Measurements from ENCODE around the gene B3GALT4. TPM values are rescaled to one million over a fixed set of nuclear protein-coding genes. Genes with fewer than 3 reads are reported as not detected.
A peak's percentile ranks its signal among the peaks of the same experiment; 100 is the strongest.

The B3GALT4 gene
- total and polyA plus RNA-seq, 2 of the 13 experiments (the other 11 are each of a cell fraction or from before 2014, with no cell fraction given), result 0.04 to 0.27 TPM

DNA sequence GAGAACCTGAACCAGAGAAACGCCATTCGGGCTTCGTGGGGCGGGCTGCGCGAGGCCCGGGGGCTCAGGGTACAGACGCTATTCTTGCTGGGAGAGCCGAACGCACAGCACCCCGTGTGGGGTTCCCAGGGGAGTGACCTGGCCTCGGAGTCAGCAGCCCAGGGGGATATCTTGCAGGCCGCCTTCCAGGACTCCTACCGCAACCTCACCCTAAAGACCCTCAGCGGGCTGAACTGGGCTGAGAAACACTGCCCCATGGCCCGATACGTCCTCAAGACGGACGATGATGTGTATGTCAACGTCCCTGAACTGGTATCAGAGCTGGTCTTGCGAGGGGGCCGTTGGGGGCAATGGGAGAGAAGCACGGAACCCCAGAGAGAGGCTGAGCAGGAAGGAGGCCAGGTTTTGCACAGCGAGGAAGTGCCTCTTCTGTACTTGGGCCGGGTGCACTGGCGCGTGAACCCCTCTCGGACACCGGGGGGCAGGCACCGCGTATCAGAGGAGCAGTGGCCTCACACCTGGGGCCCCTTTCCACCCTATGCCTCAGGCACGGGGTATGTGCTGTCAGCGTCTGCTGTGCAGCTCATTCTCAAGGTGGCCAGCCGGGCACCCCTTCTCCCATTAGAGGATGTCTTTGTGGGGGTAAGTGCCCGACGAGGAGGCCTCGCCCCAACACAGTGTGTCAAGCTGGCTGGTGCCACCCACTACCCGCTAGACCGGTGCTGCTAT lies 904 bp downstream of the B3GALT4 start (continued):
- TF ChIP-seq ZNF383 (CRISPR knock-in tag; IDR thresholded peaks at IDR 0.05; ENCODE audit: borderline replicate concordance), result no peak
- TF ChIP-seq, protein P1, sequence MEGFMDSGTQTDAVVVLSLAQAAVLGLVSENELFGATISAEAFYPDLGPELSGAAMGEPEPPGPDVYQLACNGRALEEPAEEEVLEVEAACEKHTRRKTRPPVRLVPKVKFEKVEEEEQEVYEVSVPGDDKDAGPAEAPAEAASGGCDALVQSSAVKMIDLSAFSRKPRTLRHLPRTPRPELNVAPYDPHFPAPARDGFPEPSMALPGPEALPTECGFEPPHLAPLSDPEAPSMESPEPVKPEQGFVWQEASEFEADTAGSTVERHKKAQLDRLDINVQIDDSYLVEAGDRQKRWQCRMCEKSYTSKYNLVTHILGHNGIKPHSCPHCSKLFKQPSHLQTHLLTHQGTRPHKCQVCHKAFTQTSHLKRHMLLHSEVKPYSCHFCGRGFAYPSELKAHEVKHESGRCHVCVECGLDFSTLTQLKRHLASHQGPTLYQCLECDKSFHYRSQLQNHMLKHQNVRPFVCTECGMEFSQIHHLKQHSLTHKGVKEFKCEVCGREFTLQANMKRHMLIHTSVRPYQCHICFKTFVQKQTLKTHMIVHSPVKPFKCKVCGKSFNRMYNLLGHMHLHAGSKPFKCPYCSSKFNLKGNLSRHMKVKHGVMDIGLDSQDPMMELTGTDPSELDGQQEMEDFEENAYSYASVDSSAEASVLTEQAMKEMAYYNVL (CRISPR knock-in tag; IDR thresholded peaks at IDR 0.05; ENCODE audit: borderline replicate concordance), result no peak
- TF ChIP-seq, protein P2, sequence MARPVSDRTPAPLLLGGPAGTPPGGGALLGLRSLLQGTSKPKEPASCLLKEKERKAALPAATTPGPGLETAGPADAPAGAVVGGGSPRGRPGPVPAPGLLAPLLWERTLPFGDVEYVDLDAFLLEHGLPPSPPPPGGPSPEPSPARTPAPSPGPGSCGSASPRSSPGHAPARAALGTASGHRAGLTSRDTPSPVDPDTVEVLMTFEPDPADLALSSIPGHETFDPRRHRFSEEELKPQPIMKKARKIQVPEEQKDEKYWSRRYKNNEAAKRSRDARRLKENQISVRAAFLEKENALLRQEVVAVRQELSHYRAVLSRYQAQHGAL (CRISPR knock-in tag; IDR thresholded peaks at IDR 0.05; ENCODE audit: not compliant biosample characterization), result no peak

DNA sequence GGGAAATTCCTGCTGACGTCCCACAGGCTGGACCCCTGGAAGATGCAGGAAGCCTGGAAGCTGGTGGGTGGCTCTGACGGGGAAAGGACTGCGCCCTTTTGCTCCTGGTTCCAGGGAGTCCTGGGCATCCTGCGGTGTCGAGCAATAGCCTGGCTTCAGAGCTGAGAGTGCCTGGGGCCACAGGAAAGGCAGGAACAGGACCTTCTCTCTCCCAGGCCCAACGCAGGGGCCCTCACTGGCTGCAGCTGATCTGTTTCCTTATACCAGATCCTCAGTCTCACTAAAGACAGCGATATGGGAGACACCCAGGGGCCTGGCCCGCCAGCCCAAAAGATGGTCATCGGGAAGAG lies 1.4 kb downstream of the B3GALT4 start:
- Histone ChIP-seq H3K9ac (ENCODE audit: insufficient read depth, low read depth, low read length) (no peak overlapping the region), H2AFZ (ENCODE audit: low read length) (no peak overlapping the region), H3K79me2 (ENCODE audit: insufficient read depth, low read length) (peaks cover 21% of the 10 kb centered on the region), H3K4me3 (replicated peaks in 1 of 3; ENCODE audit: insufficient read depth in 1 of 3, low read depth in 2 of 3, low read length in 3 of 3) (no peak overlapping the region), H3K27me3 (ENCODE audit: control insufficient read depth in 1 of 2, insufficient read depth in 2 of 2, low read length in 2 of 2) (no peaks in the 10 kb centered on the region), H3K9me3 (ENCODE audit: low read length) (no peaks in the 10 kb centered on the region), H3K4me1 (ENCODE audit: insufficient read depth, low read length) (peaks cover 24% of the 10 kb centered on the region), H3K36me3 (replicated peaks in 1 of 2; ENCODE audit: control insufficient read depth in 1 of 2, insufficient read depth in 2 of 2, low read length in 2 of 2) (peaks cover 20 to 65% of the 10 kb centered on the region in 2 experiments), H3K27ac (ENCODE audit: extremely low read length, insufficient read depth, low read length) (no peak overlapping the region), H3K4me2 (ENCODE audit: low read depth, low read length) (no peak overlapping the region), H4K20me1 (ENCODE audit: insufficient read depth, low read length) (peaks cover 28% of the 10 kb centered on the region)
- intact Hi-C loops (cut with micrococcal nuclease; ENCODE audit: unreplicated experiment), result no loop called here
- POLR2A ChIA-PET, result interaction anchor here (0.6 to 3.5 kb wide), 7 partner anchors 9 to 79 kb away, joined by 3 to 17 read pairs (median 11); partner anchors contain the start of genes PFDN6, RGL2 and WDR46
- no peak; the same call in 1 of the 3 replicates for ATAC-seq
- CTCF ChIA-PET (ENCODE audit: low intra/inter-chr PET ratio, low total read pairs), result no interaction called here
- DNase-seq (ENCODE audit: low spot score), result no peak
- WGBS (ENCODE audit: low lambda C conversion rate), result 89% methylated on average over 9 of the region's 9 CpGs
- in situ Hi-C loops (cut with HindIII; ENCODE audit: extremely low pct_ligation_motif_present, low pct_unique_long_range_greater_than_20kb), result loop anchor here (25.0 kb wide), 1 partner anchor 134 kb away; the partner anchor contains the start of genes CUTA, PHF1 and SYNGAP1
- no peak for FAIRE-seq
- TF ChIP-seq SMAD1 (CRISPR knock-in tag; IDR thresholded peaks at IDR 0.05; ENCODE audit: borderline replicate concordance, low read depth) (0 out of 2 replicates have a peak, but pooled peaks have one; percentile 27), DPF2 (CRISPR knock-in tag; IDR thresholded peaks at IDR 0.05; ENCODE audit: borderline replicate concordance, low read depth) (no peak)
- no TSS peak for BruUV-seq (replicated peaks)
